A549 (cell line): Measurements from ENCODE around the gene FAM53B. TPM values are rescaled to one million over a fixed set of nuclear protein-coding genes. Genes with fewer than 3 reads are reported as not detected.

ENCODE experiments used
- ATAC-seq, 2 experiments: fragments of 200-7000 bp in 1 of 2; fragments of >200 bp in 1 of 2; cut with Nextera tagmentation in 1 of 2; cut with Tn5 transposase in 1 of 2; 3 replicates each; pipeline versions ENCODE4 v1.8.0 to v1.9.1; 2018 to 2020; ENCODE audit warnings: mild to moderate bottlenecking in 1 of 2, moderate library complexity in 1 of 2
- CTCF ChIA-PET: fragments of 300-600 bp; sonication (Branson Sonifier 250); formaldehyde crosslinking; extraction: SDS; loops from one replicate; lab custom pipeline; 2021; ENCODE audit warnings: antibody characterized with exemption, inconsistent platforms; lab: Yijun Ruan, JAX
- POLR2A ChIA-PET: fragments of 350-600 bp; formaldehyde crosslinking; extraction: SDS; loops from one replicate; lab custom pipeline; 2021; ENCODE audit warnings: antibody characterized with exemption, inconsistent platforms; lab: Yijun Ruan, JAX
- DNase-seq, 2 experiments: peaks; one replicate each; pipeline versions ENCODE4 v3.0.0 to v3.0.0-alpha.2; 2011 to 2016; ENCODE audit warnings: low read depth in 1 of 2, low spot score in 1 of 2
- FAIRE-seq: peaks from 2 replicates; lab custom pipeline; 2011; peaks lifted over from hg19 to GRCh38; lab: Jason Lieb, UNC
- H3K27ac ChIP-seq, 2 experiments: fragments of >200 bp; sonication (Bioruptor Twin); formaldehyde crosslinking; 3 replicates each; pipeline ENCODE4 v1.5.1; 2016 to 2017
- H3K4me1 ChIP-seq: fragments of >200 bp; sonication (Bioruptor Twin); formaldehyde crosslinking; 3 replicates; pipeline ENCODE4 v1.6.1; 2016
- H3K4me2 ChIP-seq: fragments of >200 bp; sonication (Bioruptor Twin); formaldehyde crosslinking; 3 replicates; pipeline ENCODE4 v1.6.1; 2016
- H3K4me3 ChIP-seq: fragments of >200 bp; sonication (Bioruptor Twin); formaldehyde crosslinking; 3 replicates; pipeline ENCODE4 v1.5.1; 2016
- H3K9me3 ChIP-seq: fragments of >200 bp; sonication (Bioruptor Twin); formaldehyde crosslinking; 3 replicates; pipeline ENCODE4 v1.6.1; 2016
- ATOH8 ChIP-seq: fragments of 250-450 bp; sonication (Bioruptor Pico); IDR thresholded peaks from 2 replicates; pipeline ENCODE4 v1.5.0; 2020; ENCODE audit warnings: low read depth, mild to moderate bottlenecking, moderate library complexity
- BHLHE40 ChIP-seq: IDR thresholded peaks from 2 replicates; pipeline ENCODE4 v1.6.1; 2012; ENCODE audit warnings: low read depth, low read length, inconsistent platforms
- CEBPB ChIP-seq, 2 experiments: fragments of >200 bp in 1 of 2; sonication (Bioruptor Twin) in 1 of 2; formaldehyde crosslinking in 1 of 2; IDR thresholded peaks; 2 replicates each; pipeline ENCODE4 v1.6.1; 2012 to 2016
- E2F6 ChIP-seq: IDR thresholded peaks from 2 replicates; pipeline ENCODE4 v1.6.1; 2012; ENCODE audit warnings: low read depth, borderline replicate concordance
- EP300 ChIP-seq, 2 experiments: fragments of >200 bp; sonication (Bioruptor Twin); formaldehyde crosslinking; IDR thresholded peaks; 2 replicates in 1 of 2; 3 replicates in 1 of 2; pipeline ENCODE4 v1.6.1; 2016 to 2017
- HEYL ChIP-seq: fragments of 250-450 bp; sonication (Bioruptor Pico); IDR thresholded peaks from 2 replicates; pipeline ENCODE4 v1.8.0; 2021; ENCODE audit warnings: mild to moderate bottlenecking, moderate library complexity
- HMGXB4 ChIP-seq: fragments of 250-450 bp; sonication (Bioruptor Pico); IDR thresholded peaks from 2 replicates; pipeline ENCODE4 v1.5.0; 2021; ENCODE audit warnings: mild to moderate bottlenecking, moderate library complexity, borderline replicate concordance
- HOXB13 ChIP-seq: fragments of 250-450 bp; sonication (Bioruptor Pico); IDR thresholded peaks from 2 replicates; pipeline ENCODE4 v1.5.0; 2020; ENCODE audit warnings: low read depth, mild to moderate bottlenecking, moderate library complexity
- HOXB5 ChIP-seq: fragments of 250-450 bp; sonication (Bioruptor Pico); IDR thresholded peaks from 2 replicates; pipeline ENCODE4 v1.5.0; 2020; ENCODE audit warnings: mild to moderate bottlenecking, moderate library complexity
- KDM1A ChIP-seq: fragments of 200-600 bp; sonication (generic); IDR thresholded peaks from 2 replicates; pipeline ENCODE4 v1.6.1; 2016; ENCODE audit warnings: low read depth, mild to moderate bottlenecking
- KDM5A ChIP-seq: fragments of 200-600 bp; sonication (generic); IDR thresholded peaks from 2 replicates; pipeline ENCODE4 v1.6.1; 2016; ENCODE audit warnings: antibody characterized with exemption, mild to moderate bottlenecking
- MAX ChIP-seq: IDR thresholded peaks from 2 replicates; pipeline ENCODE4 v1.6.1; 2012
- NPAS2 ChIP-seq: fragments of 250-450 bp; sonication (Bioruptor Pico); IDR thresholded peaks from 2 replicates; pipeline ENCODE4 v1.8.0; 2022; ENCODE audit warnings: mild to moderate bottlenecking, moderate library complexity, borderline replicate concordance
- PHF8 ChIP-seq: fragments of 200-600 bp; sonication (generic); IDR thresholded peaks from 2 replicates; pipeline ENCODE4 v1.6.1; 2016; ENCODE audit warnings: low read depth, mild to moderate bottlenecking, antibody characterized with exemption, moderate library complexity, borderline replicate concordance
- REST ChIP-seq: fragments of 200-600 bp; sonication (generic); IDR thresholded peaks from 2 replicates; pipeline ENCODE4 v1.6.1; 2016; ENCODE audit warnings: antibody characterized with exemption, mild to moderate bottlenecking, moderate library complexity
- RNF2 ChIP-seq: fragments of 200-600 bp; sonication (generic); IDR thresholded peaks from 2 replicates; pipeline ENCODE4 v1.6.1; 2016; ENCODE audit warnings: low read depth, mild to moderate bottlenecking, antibody characterized with exemption, moderate library complexity, borderline replicate concordance
- SMC3 ChIP-seq: fragments of >200 bp; sonication (Bioruptor Twin); formaldehyde crosslinking; IDR thresholded peaks from 3 replicates; pipeline ENCODE4 v1.6.1; 2018; ENCODE audit warnings: inconsistent platforms
- TFCP2L1 ChIP-seq: fragments of 250-450 bp; sonication (Bioruptor Pico); IDR thresholded peaks from 2 replicates; pipeline ENCODE4 v1.5.0; 2021; ENCODE audit warnings: mild to moderate bottlenecking
- TP53 ChIP-seq: fragments of 250-450 bp; sonication (Bioruptor Pico); IDR thresholded peaks from 2 replicates; pipeline ENCODE4 v1.5.0; 2021; ENCODE audit warnings: mild to moderate bottlenecking, moderate library complexity
- ZFP36 ChIP-seq: fragments of 450-650 bp; IDR thresholded peaks from 2 replicates; pipeline ENCODE4 v1.6.1; 2014; ENCODE audit warnings: borderline replicate concordance; ENCODE audit not compliant: partially characterized antibody
- ZSCAN20 ChIP-seq: fragments of 250-450 bp; sonication (Bioruptor Pico); IDR thresholded peaks from 2 replicates; pipeline ENCODE4 v1.8.0; 2022; ENCODE audit warnings: mild to moderate bottlenecking, moderate library complexity
- WGBS: methylation state at CpG from one replicate; pipeline ENCODE4 v1.1.6; 2017; ENCODE audit errors: missing lambda C conversion rate; 5-methylcytosine and 5-hydroxymethylcytosine counted together
- polyA plus RNA-seq, 4 experiments: library from polyadenylated mRNA; depleted of rRNA in 3 of 4; stranded (reverse); fragments of >200 nt; fragmentation: RNase III in 1 of 4; extraction: RNeasy Plus Mini Kit Qiagen cat#74134 plus additional on column Dnase treatment in 1 of 4; gene quantifications; 2 replicates in 3 of 4; 3 replicates in 1 of 4; pipeline ENCODE4 v1.2.3, GENCODE V29; 2011 to 2017
- TF ChIP-seq, protein P1 (sequence below): IDR thresholded peaks from 2 replicates; pipeline ENCODE4 v1.6.1; 2012

The FAM53B gene
- polyA plus RNA-seq, 2 of the 4 experiments (the other 2 are of a cell fraction): 5.1 to 8.5 TPM

DNA sequence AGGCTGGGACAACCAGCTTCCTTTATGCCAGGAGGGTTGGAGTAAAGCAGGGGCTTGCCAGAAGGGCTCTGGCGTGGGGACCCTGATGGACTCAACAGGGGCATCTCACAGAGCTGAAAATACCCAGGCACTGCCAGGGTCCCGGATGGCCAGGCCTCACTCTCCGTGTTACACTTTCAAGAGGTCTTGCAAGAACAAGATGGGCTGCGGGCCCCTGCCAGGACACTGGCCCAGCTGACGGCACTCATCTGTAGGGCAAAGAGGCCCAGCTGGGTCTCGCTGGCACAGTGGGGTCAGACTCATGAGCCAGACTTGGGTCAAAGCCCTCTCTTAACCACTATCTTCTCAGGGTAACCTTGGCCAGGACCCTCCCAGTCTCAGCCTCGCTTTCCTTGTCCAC lies 90.9 kb downstream of the FAM53B start (continued):
- TF ChIP-seq HMGXB4 (CRISPR knock-in tag) (no peak), ZFP36 (no peak)
- TF ChIP-seq, all 56 proteins: peak for 0

DNA sequence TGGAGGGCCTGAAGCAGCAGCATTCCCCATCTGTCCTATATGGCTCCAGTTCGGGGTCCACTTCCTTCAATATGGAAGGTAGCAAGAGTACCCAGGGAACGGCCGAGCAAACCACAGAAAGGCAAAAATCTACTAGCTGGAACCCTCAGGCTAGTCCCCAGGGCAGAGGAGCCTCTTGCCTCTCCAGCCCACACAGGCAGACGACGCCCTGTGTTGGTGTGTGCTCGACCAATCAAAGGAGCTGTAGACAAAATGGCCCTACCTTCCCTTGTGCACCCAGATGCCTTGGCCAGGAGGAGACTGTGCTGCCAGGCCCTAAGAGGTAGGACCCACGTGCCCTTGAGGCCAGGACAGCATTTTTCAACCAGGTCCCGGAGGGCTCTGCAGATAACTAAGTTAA lies 91.5 kb downstream of the FAM53B start:
- Histone ChIP-seq H3K4me2 (no peak overlapping the region), H3K27ac (no peak overlapping the region), H3K9me3 (no peaks in the 10 kb centered on the region), H3K4me1 (peaks cover 3% of the 10 kb centered on the region; the same call in 2 of the 3 replicates), H3K4me3 (no peak overlapping the region)
- FAIRE-seq: no peak
- DNase-seq: no peak
- ChIA-PET CTCF (interaction anchor here (1.0 to 1.4 kb wide), 4 partner anchors 9 to 174 kb away, joined by 3 to 5 read pairs (median 4); no protein-coding TSS in a partner anchor), POLR2A (no interaction called here)
- ATAC-seq: no peak
- TF ChIP-seq ZSCAN20 (CRISPR knock-in tag): no peak
- no peak for TF ChIP-seq ATOH8
- TF ChIP-seq TFCP2L1: no peak
- TF ChIP-seq CEBPB (IDR thresholded peaks at IDR 0.05): no peak
- no peak for TF ChIP-seq E2F6
- no peak for TF ChIP-seq NPAS2 (CRISPR knock-in tag)
- no peak for TF ChIP-seq BHLHE40
- TF ChIP-seq KDM1A: no peak
- no peak for TF ChIP-seq ZFP36
- TF ChIP-seq HEYL (CRISPR knock-in tag): no peak
- TF ChIP-seq HOXB5 (CRISPR knock-in tag): no peak
- 80% methylated on average over 8 of the region's 8 CpGs for WGBS

DNA sequence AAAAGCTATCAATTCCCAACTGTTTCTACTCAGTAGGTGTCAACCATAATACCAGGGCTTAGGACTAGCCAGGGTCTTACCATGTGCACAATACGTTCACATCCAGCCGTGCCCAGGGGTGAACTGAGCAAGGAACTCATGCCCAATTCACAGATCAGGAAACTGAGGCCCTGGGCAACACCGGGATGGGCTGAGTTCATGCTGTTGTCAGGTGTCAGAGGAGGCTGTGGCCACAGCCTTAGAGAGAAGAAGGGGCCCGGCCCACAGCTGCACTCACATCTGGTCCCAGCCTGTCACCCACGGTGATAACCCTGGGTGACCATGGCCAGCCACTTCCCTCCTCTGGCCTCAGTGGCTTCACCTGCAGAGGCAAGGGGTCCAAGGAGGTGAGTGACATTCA lies 92.0 kb downstream of the FAM53B start:
- Histone ChIP-seq H3K4me1 (peaks cover 4% of the 10 kb centered on the region), H3K27ac (no peak overlapping the region), H3K4me2 (no peak overlapping the region), H3K4me3 (no peak overlapping the region), H3K9me3 (no peaks in the 10 kb centered on the region)
- ChIA-PET POLR2A (no interaction called here), CTCF (interaction anchor here (1.2 kb wide), 1 partner anchor 10 kb away, joined by 3 read pairs; no protein-coding TSS in a partner anchor)
- FAIRE-seq: no peak
- ATAC-seq: no peak
- DNase-seq: no peak
- WGBS: 84% methylated on average over 3 of the region's 5 CpGs
- TF ChIP-seq TP53 (no peak), RNF2 (no peak), HEYL (CRISPR knock-in tag) (no peak), EP300 (IDR thresholded peaks at IDR 0.05) (no peak), MAX (no peak), KDM5A (no peak), REST (no peak), HMGXB4 (CRISPR knock-in tag) (no peak), HOXB13 (CRISPR knock-in tag) (no peak), SMC3 (no peak), PHF8 (no peak)
- TF ChIP-seq, protein P1, sequence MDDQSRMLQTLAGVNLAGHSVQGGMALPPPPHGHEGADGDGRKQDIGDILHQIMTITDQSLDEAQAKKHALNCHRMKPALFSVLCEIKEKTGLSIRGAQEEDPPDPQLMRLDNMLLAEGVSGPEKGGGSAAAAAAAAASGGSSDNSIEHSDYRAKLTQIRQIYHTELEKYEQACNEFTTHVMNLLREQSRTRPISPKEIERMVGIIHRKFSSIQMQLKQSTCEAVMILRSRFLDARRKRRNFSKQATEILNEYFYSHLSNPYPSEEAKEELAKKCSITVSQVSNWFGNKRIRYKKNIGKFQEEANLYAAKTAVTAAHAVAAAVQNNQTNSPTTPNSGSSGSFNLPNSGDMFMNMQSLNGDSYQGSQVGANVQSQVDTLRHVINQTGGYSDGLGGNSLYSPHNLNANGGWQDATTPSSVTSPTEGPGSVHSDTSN: no peak
